Fibroblast of the aortic adventitia (primary cell): ENCODE measurements around the gene AKR1C3. TPM values are rescaled to one million over a fixed set of nuclear protein-coding genes. Genes with fewer than 3 reads are reported as not detected.
"Not testable (repeated sequence)": the region's sequence is repeated elsewhere in the genome, so short reads cannot be mapped to it uniquely, and the experiment has no call there.

Experiments
- DNase-seq: peaks from one replicate; pipeline ENCODE4 v3.0.0-alpha.2; 2010; ENCODE audit warnings: low read depth
- H3K4me3 ChIP-seq: 2 replicates; pipeline ENCODE4 v1.5.1; 2011; ENCODE audit warnings: low read depth, mild to moderate bottlenecking, control low read depth, low read length, moderate library complexity
- CTCF ChIP-seq: IDR thresholded peaks from 2 replicates; pipeline ENCODE4 v1.5.1; 2011; ENCODE audit warnings: mild to moderate bottlenecking, low read length, control low read depth, inconsistent platforms; ENCODE audit not compliant: insufficient read depth
- total RNA-seq: library from RNA; depleted of rRNA; stranded (reverse); fragments of >200 nt; gene quantifications from 2 replicates; pipeline ENCODE4 v1.2.3, GENCODE V29; 2012; ENCODE audit warnings: low replicate concordance

The AKR1C3 gene
- total RNA-seq, 1 donor, result 169 TPM

DNA sequence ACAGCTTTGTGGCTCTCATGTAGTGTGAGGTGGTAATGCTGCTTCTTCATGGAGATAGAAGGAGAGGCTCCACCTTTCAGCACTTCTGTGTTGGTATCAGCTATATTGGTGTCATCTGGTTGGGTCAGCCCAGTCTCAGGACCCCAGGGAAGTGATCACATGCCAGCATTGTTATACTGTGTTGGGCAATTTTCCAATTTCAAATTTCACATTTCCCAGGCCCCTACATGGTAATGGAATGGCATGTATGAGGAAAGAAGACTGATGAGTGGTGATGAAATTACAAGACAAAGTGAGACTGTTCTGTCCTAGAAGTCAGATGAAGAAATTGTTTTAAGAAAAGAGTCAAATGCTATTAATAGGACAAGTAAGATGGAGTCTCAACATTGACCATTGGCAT lies 3.7 kb upstream of the AKR1C3 start:
- TF ChIP-seq CTCF, result no peak
- no peak overlapping the region for H3K4me3 ChIP-seq
- DNase-seq, result no peak

GRCh38 chr10:5091196-5091595 lies 3.0 kb upstream of the AKR1C3 start:
- no peak for DNase-seq
- H3K4me3 ChIP-seq, result no peak overlapping the region
- TF ChIP-seq CTCF, result no peak

DNA sequence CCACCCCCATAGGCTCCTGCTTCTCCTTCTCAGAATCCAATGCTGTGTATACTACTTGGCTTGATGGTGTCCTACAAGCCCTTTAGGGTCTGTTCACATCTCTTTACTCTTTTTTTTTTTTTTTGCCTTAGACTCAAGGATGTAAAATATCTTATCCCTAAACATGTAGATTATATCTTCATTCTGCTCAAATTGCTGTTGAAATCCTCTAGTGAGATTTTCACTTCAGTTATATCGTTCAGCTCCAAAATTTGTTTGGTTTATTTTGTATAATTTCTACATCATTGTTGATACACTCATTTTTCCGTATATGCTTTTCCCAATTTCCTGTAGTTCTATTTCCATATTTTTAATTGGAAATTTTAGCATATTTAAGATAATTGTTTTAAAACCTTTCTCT lies 1.8 kb upstream of the AKR1C3 start:
- no peak for DNase-seq
- TF ChIP-seq CTCF, result no peak
- no peak overlapping the region for H3K4me3 ChIP-seq

GRCh38 chr10:5092848-5093790 lies 1.1 kb upstream of the AKR1C3 start:
- no peak for DNase-seq
- no peak for TF ChIP-seq CTCF
- no peak overlapping the region for H3K4me3 ChIP-seq

GRCh38 chr10:5095687-5096086 lies 1.5 kb downstream of the AKR1C3 start:
- TF ChIP-seq CTCF, result peak; percentile 12
- peak; percentile 52 for DNase-seq
- peak overlapping the region; percentile 70 for H3K4me3 ChIP-seq

GRCh38 chr10:5096108-5096507 lies 1.9 kb downstream of the AKR1C3 start:
- DNase-seq, result no peak
- peak overlapping the region; percentile 70 for H3K4me3 ChIP-seq
- no peak for TF ChIP-seq CTCF

GRCh38 chr10:5102479-5102878 lies 8.3 kb downstream of the AKR1C3 start:
- not testable (repeated sequence) for H3K4me3 ChIP-seq, DNase-seq
